Measurements from ENCODE around the gene SLX9.

- no peak for TF ChIP-seq POLR2A (IDR thresholded peaks at IDR 0.05)
- TF ChIP-seq CTCF (IDR thresholded peaks at IDR 0.05): no peak
These were observed 17.9 kb upstream of the SLX9 start for GRCh38 chr21:44921928-44922327.

Data from transverse colon (tissue), 3 donors.